Eye (tissue), 1 donor: ENCODE measurements around the gene TIMM13.
"Not testable (repeated sequence)": the region's sequence is repeated elsewhere in the genome, so short reads cannot be mapped to it uniquely, and the experiment has no call there.

Source experiments
- DNase-seq: peaks from one replicate; pipeline ENCODE4 v3.0.0-alpha.2; 2015

Gene TIMM13

DNA sequence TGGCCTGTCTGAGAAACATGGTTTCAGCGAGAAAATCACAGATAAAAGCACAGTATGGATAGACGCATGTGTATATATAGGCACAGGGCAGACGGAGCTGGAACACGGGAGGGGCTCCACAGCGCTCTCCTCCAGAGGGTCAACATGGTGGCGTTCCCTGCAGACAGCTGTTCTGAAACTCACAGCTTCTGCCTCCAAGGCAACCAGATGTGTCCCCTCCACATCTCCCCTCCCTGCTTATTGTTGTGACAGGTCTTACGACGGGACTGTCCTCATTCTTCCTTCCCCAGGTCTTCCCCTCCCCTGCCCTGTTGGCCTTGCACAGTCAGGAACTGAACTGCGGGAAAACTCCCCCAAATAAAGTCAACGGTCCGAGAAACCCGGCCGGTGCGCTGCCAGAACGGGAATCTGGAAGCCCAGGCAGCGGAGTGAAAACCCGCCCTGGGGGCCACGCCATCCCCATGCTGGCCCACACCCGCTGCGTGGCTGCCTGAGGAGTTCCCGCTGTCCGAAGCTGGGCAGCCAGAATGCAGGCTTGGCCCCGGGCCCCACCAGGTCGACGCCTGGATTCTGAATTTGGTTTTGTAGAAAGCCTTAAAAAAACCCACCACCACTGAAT lies 2.6 kb upstream of the TIMM13 start:
- DNase-seq = peak; percentile 50

- peak; percentile 22 for DNase-seq
Observed at GRCh38 chr19:2428756-2429711, 1.6 kb upstream of the TIMM13 start.

DNA sequence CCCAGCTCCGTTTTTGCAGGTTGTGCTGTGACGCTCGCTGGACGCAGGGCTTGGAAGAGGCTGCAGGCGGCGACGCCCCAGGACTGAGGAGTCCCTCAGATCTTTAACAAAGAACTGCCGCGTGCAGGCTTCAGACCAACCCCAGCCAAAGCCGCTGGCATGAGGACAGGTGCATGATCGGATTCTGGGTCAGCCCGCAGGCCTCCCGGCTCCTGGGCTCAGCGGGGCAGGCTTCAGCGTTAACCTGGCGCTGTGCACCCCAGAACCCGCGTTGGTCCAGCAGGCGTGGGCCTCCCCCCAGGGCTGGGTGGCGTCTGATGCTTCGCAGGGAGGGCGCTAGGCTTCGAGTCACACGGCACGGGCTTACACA lies 920 bp upstream of the TIMM13 start:
- no peak for DNase-seq

- DNase-seq = no peak
Observed at GRCh38 chr19:2426611-2427428, 566 bp downstream of the TIMM13 start.

- no peak for DNase-seq
Observed at GRCh38 chr19:2425622-2426581, 1.5 kb downstream of the TIMM13 start.

DNA sequence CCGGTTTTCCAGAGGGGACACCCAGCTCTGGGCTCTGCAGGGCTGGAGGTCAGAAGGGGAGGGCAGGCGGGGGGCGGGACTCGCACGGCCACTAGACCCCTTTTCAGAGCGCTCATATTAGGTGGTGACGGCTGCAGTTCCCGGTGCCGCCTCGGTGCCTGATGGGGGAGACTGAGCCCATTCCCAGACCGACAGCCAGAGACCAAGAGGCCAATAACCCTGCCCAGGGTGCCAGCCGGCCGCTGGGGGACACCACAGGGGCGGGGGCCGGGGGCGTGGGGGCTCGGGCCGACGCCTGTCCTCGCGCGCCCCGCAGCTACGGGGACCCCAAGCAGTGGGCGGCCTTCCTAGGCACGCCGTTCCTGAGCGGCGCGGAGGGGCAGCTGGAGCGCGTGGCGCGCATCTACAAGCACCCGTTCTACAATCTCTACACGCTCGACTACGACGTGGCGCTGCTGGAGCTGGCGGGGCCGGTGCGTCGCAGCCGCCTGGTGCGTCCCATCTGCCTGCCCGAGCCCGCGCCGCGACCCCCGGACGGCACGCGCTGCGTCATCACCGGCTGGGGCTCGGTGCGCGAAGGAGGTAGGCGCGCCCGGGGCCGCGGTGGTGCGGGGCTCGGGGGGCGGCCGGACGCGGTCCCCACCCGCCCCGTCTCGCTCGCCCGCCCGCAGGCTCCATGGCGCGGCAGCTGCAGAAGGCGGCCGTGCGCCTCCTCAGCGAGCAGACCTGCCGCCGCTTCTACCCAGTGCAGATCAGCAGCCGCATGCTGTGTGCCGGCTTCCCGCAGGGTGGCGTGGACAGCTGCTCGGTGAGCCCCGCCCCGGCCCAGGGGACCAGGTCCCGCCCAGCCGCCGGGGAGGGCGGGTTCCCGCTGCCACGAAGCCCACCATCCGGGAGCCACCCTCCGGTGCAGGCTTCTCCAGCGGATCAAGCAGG lies 2.4 kb downstream of the TIMM13 start:
- peak; percentile 66 for DNase-seq

- no peak for DNase-seq
Observed at GRCh38 chr19:2423915-2424685, 3.3 kb downstream of the TIMM13 start.

DNA sequence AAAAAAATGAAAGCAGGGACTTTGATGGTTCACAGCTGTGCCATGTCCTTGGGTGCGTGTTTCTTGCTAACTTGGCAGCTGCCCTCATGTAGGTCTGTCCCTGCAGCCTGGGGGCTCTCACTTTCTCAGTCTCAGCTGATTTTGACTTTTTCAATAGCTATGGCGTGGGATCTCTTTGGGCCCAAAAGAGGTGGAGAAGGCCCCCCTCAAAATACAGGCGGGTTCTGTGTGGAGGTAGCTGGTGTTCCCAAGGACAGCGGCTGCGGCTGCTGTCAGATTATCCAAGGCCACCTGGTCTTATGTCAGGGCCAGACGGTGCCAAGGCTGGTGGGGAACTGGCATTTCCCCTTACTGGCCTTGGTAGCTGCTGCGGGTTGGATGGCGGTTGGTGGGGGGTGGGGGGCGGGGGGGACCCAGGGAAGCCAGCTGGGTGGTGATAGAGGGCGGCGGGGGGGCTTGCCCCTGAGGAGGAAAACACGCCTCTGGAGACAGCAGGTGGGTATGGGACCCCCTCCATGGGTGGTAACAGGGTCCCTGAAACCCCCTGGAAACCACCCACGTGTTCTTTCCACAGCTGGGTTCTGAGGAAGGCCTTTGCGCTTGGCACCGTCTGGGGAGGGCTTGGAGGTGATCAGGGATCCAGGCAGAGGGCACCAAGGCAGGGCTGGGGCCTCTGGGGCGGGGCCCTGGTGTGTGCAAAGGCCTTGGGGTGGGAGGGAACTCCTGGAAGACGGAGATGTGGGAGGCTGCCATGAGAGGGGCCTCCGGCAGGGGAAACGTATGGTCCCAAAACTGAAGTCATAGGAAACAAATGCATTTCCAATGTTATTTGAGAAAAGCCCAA lies 4.1 kb downstream of the TIMM13 start:
- peak; percentile 16 for DNase-seq

DNA sequence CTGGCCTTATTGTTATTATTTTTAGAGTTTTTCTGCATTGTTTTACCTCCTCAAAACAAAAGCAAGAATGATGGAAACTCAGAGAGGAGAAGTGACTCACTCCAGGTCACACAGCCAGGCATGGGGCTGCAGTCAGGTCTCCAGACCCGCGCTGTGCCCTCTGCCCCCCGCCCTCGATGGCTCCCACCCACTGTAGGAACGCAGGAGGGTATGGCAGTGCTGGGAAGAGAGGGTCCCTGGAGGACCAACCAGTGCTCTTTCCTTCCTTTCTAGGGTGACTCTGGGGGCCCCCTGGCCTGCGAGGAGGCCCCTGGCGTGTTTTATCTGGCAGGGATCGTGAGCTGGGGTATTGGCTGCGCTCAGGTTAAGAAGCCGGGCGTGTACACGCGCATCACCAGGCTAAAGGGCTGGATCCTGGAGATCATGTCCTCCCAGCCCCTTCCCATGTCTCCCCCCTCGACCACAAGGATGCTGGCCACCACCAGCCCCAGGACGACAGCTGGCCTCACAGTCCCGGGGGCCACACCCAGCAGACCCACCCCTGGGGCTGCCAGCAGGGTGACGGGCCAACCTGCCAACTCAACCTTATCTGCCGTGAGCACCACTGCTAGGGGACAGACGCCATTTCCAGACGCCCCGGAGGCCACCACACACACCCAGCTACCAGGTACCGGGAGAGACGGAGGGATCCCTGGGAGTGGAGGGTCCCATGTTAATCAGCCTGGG lies 5.6 kb downstream of the TIMM13 start:
- no peak for DNase-seq

- no peak for DNase-seq
Observed at GRCh38 chr19:2420490-2420889, 6.9 kb downstream of the TIMM13 start.

DNA sequence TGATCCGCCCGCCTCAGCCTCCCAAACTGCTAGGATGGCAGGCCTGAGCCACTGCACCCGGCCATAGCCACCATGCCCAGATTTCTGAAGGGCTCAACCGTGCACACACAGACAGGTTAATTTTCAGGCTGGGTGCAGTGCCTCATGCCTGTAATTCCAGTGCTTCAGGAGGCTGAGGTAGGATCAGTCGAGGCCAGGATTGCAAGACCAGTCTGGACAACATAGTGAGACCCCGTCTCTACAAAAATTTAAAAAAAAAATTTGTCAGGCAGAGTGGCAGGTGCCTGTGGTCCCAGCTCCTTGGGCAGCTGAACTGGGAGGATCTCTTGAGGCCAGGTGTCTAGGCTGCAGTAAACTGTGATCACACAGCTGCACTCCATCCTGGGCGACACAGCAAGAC lies 7.6 kb downstream of the TIMM13 start:
- no peak for DNase-seq

DNA sequence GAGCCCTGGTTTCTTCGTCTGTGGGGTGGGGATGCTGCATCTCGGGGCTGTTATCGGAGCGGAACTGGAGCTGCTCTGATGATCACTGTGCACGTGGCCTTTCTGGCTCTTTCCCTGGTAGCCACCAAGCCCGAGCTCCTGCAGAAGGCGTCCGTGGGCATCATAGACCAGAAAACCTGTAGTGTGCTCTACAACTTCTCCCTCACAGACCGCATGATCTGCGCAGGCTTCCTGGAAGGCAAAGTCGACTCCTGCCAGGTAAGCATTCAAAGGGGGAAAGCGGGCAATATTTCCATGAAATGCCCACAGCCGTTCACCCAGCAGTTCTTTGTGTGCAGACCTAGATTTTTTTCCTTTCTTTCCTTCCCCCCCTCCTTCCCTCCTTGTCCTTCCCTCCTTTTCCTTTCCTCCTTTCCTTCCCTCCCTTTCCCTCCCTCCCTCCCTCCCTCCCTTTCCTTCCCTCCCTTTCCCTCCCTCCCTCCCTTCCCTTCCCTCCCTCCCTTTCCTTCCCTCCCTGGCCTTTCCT lies 9.4 kb downstream of the TIMM13 start:
- DNase-seq = no peak

GRCh38 chr19:2417436-2417835 lies 9.9 kb downstream of the TIMM13 start:
- DNase-seq = not testable (repeated sequence)

- DNase-seq = no peak
Observed at GRCh38 chr19:2416321-2417097, 10.9 kb downstream of the TIMM13 start.

GRCh38 chr19:2415973-2416319 lies 11.4 kb downstream of the TIMM13 start:
- no peak for DNase-seq

GRCh38 chr19:2415281-2415972 lies 12.0 kb downstream of the TIMM13 start:
- DNase-seq = no peak

DNA sequence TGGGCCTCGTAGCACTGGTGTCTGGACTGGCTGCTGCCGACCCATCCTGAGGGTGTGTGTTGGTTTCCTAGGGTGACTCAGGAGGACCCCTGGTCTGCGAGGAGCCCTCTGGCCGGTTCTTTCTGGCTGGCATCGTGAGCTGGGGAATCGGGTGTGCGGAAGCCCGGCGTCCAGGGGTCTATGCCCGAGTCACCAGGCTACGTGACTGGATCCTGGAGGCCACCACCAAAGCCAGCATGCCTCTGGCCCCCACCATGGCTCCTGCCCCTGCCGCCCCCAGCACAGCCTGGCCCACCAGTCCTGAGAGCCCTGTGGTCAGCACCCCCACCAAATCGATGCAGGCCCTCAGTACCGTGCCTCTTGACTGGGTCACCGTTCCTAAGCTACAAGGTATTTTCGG lies 13.8 kb downstream of the TIMM13 start:
- DNase-seq = no peak
